CD4-positive, alpha-beta T cell (primary cell): ENCODE results near the gene RYR3. TPM values are rescaled to one million over a fixed set of nuclear protein-coding genes. Genes with fewer than 3 reads are reported as not detected.

Source experiments
- ATAC-seq: fragments of 200-7000 bp; cut with Tn5 transposase; one replicate; pipeline ENCODE4 v1.10.0; 2022; ENCODE audit warnings: mild to moderate bottlenecking; ENCODE audit not compliant: poor library complexity
- CTCF ChIA-PET: fragments of 350-600 bp; sonication (Branson Sonifier 250); formaldehyde crosslinking; loops from one replicate; lab custom pipeline; 2021; ENCODE audit warnings: antibody characterized with exemption, inconsistent platforms; lab: Charles Lee
- POLR2A ChIA-PET: fragments of 350-600 bp; sonication (Branson Sonifier 250); formaldehyde crosslinking; loops from one replicate; lab custom pipeline; 2021; ENCODE audit warnings: antibody characterized with exemption, inconsistent platforms; lab: Charles Lee
- DNase-seq, 14 experiments: peaks; one replicate each; pipeline ENCODE4 v3.0.0-alpha.2; 2013 to 2020; ENCODE audit warnings: mixed read lengths in 2 of 14
- H3K27ac ChIP-seq, 2 donors: one replicate each; pipeline versions ENCODE4 v1.5.1 to v1.7.0; 2013; ENCODE audit warnings: low read length in 2 of 2, low read depth in 1 of 2, mild to moderate bottlenecking in 1 of 2
- H3K27me3 ChIP-seq, 2 experiments: 1 replicate in 1 of 2; 2 replicates in 1 of 2; pipeline versions ENCODE4 v1.6.1 to v1.7.0; 2013; ENCODE audit warnings: low read length in 2 of 2, control low read depth in 1 of 2, mild to moderate bottlenecking in 1 of 2, moderate library complexity in 1 of 2; ENCODE audit not compliant: insufficient read depth in 2 of 2, control insufficient read depth in 1 of 2
- H3K36me3 ChIP-seq: one replicate; pipeline ENCODE4 v1.6.1; 2013; ENCODE audit warnings: low read length, control low read depth; ENCODE audit not compliant: insufficient read depth
- H3K4me1 ChIP-seq: one replicate; pipeline ENCODE4 v1.6.1; 2013; ENCODE audit warnings: low read length, control low read depth; ENCODE audit not compliant: insufficient read depth
- H3K4me3 ChIP-seq: one replicate; pipeline ENCODE4 v1.5.1; 2013; ENCODE audit warnings: mild to moderate bottlenecking, low read length, moderate library complexity
- H3K9me3 ChIP-seq, 2 experiments: 1 replicate in 1 of 2; 2 replicates in 1 of 2; pipeline versions ENCODE4 v1.6.1 to v1.7.0; 2013; ENCODE audit warnings: low read length in 2 of 2, mild to moderate bottlenecking in 2 of 2, control low read depth in 1 of 2, moderate library complexity in 1 of 2; ENCODE audit not compliant: control insufficient read depth in 1 of 2, insufficient read depth in 1 of 2
- H3K27ac Mint-ChIP-seq: one replicate; pipeline ENCODE4 v1.8.0; 2020; ENCODE audit warnings: mixed read lengths
- H3K27me3 Mint-ChIP-seq: one replicate; pipeline ENCODE4 v1.8.0; 2021; ENCODE audit warnings: mixed read lengths
- H3K36me3 Mint-ChIP-seq: one replicate; pipeline ENCODE4 v1.8.0; 2021; ENCODE audit warnings: low read depth, mixed read lengths
- H3K4me1 Mint-ChIP-seq: one replicate; pipeline ENCODE4 v1.8.0; 2021; ENCODE audit warnings: low read depth, mixed read lengths
- H3K4me3 Mint-ChIP-seq: one replicate; pipeline ENCODE4 v1.8.0; 2020; ENCODE audit warnings: mild to moderate bottlenecking, mixed read lengths
- H3K9me3 Mint-ChIP-seq: one replicate; pipeline ENCODE4 v1.8.0; 2020; ENCODE audit warnings: mixed read lengths
- CTCF ChIP-seq: fragments of 200-600 bp; IDR thresholded peaks from one replicate; pipeline ENCODE4 v1.8.0; 2022; ENCODE audit warnings: antibody characterized with exemption, mild to moderate bottlenecking
- intact Hi-C, 2 experiments: fragments of 100-400 bp; cut with DNase I in 1 of 2; cut with micrococcal nuclease in 1 of 2; formaldehyde crosslinking; loops; one replicate each; pipeline versions ENCODE4 v1.15.1 to v1.9.0; 2023 to 2025; cut with DNase I, micrococcal nuclease
- total RNA-seq, 174 experiments: library from RNA in 2 of 174; stranded (reverse) in 2 of 174; gene quantifications; one replicate each; pipeline ENCODE4 v1.2.3 and lab custom pipeline; 2021 to 2026

Gene RYR3
- total RNA-seq, 2 experiments from 2014 or later: not detected

DNA sequence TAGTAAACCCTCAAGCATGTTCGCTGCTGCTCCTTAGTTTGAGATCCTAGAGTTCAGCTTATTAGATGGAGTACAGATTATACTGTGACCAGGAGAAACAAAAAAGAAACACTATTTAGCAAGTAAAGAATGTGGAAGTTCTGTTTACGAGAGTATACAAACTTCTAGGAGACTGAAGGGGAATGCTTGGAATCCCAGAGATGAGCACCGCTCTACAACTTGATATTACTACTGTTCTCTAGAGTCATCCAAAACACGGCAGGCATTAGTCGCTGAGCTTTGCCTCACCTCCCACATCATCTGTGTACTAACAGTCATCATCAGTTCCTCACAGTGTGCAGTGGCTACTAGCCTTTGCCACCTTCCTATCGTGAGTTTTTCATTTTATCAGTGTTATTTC is 536.1 kb downstream of the RYR3 start:
- no peak for DNase-seq
- no peak overlapping the region for H3K27ac Mint-ChIP-seq
- no peak overlapping the region for H3K27ac ChIP-seq
- H3K4me1 ChIP-seq: no peaks in the 10 kb centered on the region
- TF ChIP-seq CTCF: no peak
- H3K27me3 Mint-ChIP-seq: peaks cover 26% of the 10 kb centered on the region
- ATAC-seq: no peak
- no peaks in the 10 kb centered on the region for H3K36me3 Mint-ChIP-seq
- POLR2A ChIA-PET: no interaction called here
- H3K4me3 ChIP-seq: no peak overlapping the region
- H3K36me3 ChIP-seq: no peaks in the 10 kb centered on the region
- H3K9me3 Mint-ChIP-seq: no peaks in the 10 kb centered on the region
- no peaks in the 10 kb centered on the region for H3K9me3 ChIP-seq
- peaks cover 0 to 4% of the 10 kb centered on the region in 2 experiments for H3K27me3 ChIP-seq
- no peak overlapping the region for H3K4me3 Mint-ChIP-seq
- CTCF ChIA-PET: no interaction called here
- no peaks in the 10 kb centered on the region for H3K4me1 Mint-ChIP-seq
- intact Hi-C loops: no loop called here

DNA sequence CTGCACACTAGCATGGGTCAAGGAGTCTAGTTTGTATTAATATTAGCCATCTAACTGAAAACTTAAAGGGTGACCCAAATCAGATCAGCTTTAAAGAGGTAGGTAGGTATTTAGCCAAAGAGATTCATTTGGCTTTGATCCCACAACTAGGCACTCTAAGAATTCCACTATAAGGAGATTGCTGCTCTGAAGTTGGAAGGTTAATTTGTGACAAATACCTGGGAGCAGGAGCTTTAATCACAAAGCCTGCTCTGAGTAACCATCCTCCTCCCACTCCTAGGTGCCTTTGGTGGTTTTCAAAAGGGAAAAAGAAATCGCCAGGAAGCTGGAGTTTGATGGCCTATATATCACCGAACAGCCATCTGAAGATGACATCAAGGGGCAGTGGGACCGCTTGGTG is 537.2 kb downstream of the RYR3 start:
- H3K4me1 Mint-ChIP-seq: no peaks in the 10 kb centered on the region
- DNase-seq: no peak
- Histone ChIP-seq H3K9me3 (no peaks in the 10 kb centered on the region), H3K27ac (no peak overlapping the region), H3K27me3 (peaks cover 0 to 4% of the 10 kb centered on the region in 2 experiments), H3K36me3 (no peaks in the 10 kb centered on the region), H3K4me3 (no peak overlapping the region), H3K4me1 (no peaks in the 10 kb centered on the region)
- ATAC-seq: no peak
- H3K4me3 Mint-ChIP-seq: no peak overlapping the region
- H3K27ac Mint-ChIP-seq: no peak overlapping the region
- TF ChIP-seq CTCF: no peak
- no peaks in the 10 kb centered on the region for H3K36me3 Mint-ChIP-seq
- ChIA-PET POLR2A (no interaction called here), CTCF (no interaction called here)
- peaks cover 21% of the 10 kb centered on the region for H3K27me3 Mint-ChIP-seq
- intact Hi-C loops: no loop called here
- no peaks in the 10 kb centered on the region for H3K9me3 Mint-ChIP-seq

GRCh38 chr15:33851079-33851478 is 540.3 kb downstream of the RYR3 start:
- no peaks in the 10 kb centered on the region for H3K9me3 Mint-ChIP-seq
- no peak overlapping the region for H3K27ac ChIP-seq
- H3K36me3 Mint-ChIP-seq: no peaks in the 10 kb centered on the region
- no peaks in the 10 kb centered on the region for H3K4me1 Mint-ChIP-seq
- intact Hi-C loops: no loop called here
- no peak overlapping the region for H3K4me3 ChIP-seq
- ATAC-seq (no peak), DNase-seq (no peak)
- no peaks in the 10 kb centered on the region for H3K9me3 ChIP-seq
- CTCF ChIA-PET: no interaction called here
- POLR2A ChIA-PET: no interaction called here
- H3K4me3 Mint-ChIP-seq: no peak overlapping the region
- H3K27me3 Mint-ChIP-seq: peaks cover 5% of the 10 kb centered on the region
- H3K36me3 ChIP-seq: no peaks in the 10 kb centered on the region
- TF ChIP-seq CTCF: no peak
- H3K27me3 ChIP-seq: no peaks in the 10 kb centered on the region
- H3K27ac Mint-ChIP-seq: no peak overlapping the region
- no peaks in the 10 kb centered on the region for H3K4me1 ChIP-seq
